ENCODE data around the gene SLC6A7.
A peak's percentile ranks its signal among the peaks of the same experiment; 100 is the strongest.

The SLC6A7 gene

GRCh38 chr5:150173161-150173560, 16.7 kb upstream of the SLC6A7 start (continued):
- TF ChIP-seq PRDM2 (tag by site-specific recombination; IDR thresholded peaks at IDR 0.05; ENCODE audit: borderline replicate concordance) = no peak

- ChIA-PET CTCF (interaction anchor here (0.6 to 2.6 kb wide), 6 partner anchors 10 to 188 kb away, joined by 3 to 20 read pairs (median 3); no protein-coding TSS in a partner anchor), POLR2A (no interaction called here)
- no peaks in the 10 kb centered on the region for H3K9me3 ChIP-seq (ENCODE audit: control insufficient read depth, insufficient read depth, low read depth, low read length)
- no peak overlapping the region for H3K4me3 ChIP-seq (ENCODE audit: low read depth, low read length)
- TF ChIP-seq ZSCAN5A (tag by site-specific recombination; IDR thresholded peaks at IDR 0.05) (no peak), ZFHX2 (tag by site-specific recombination; conservative IDR thresholded peaks at IDR 0.05) (peak; percentile 46)
- H3K36me3 ChIP-seq (ENCODE audit: control insufficient read depth in 2 of 2, insufficient read depth in 1 of 2, low read length in 2 of 2) = no peaks in the 10 kb centered on the region
- no peaks in the 10 kb centered on the region for H3K4me1 ChIP-seq (ENCODE audit: control insufficient read depth, insufficient read depth, low read length)
- H3K27ac ChIP-seq (ENCODE audit: extremely low read depth, low read depth, low read length) = no peak overlapping the region
Observed at GRCh38 chr5:150174285-150174684, 15.6 kb upstream of the SLC6A7 start.

GRCh38 chr5:150175076-150175475, 14.8 kb upstream of the SLC6A7 start:
- ChIA-PET CTCF (interaction anchor here (0.7 to 2.6 kb wide), 8 partner anchors 9 to 340 kb away, joined by 3 to 20 read pairs (median 3); no protein-coding TSS in a partner anchor), POLR2A (interaction anchor here (1.2 kb wide), 1 partner anchor 20 kb away, joined by 3 read pairs; no protein-coding TSS in a partner anchor)
- TF ChIP-seq ZNF112 (tag by site-specific recombination; IDR thresholded peaks at IDR 0.05) (no peak), ZFP69B (tag by site-specific recombination; IDR thresholded peaks at IDR 0.05) (no peak), ZNF768 (tag by site-specific recombination; IDR thresholded peaks at IDR 0.05) (no peak), ZNF513 (tag by site-specific recombination; IDR thresholded peaks at IDR 0.05) (peak; percentile 27; the same call in 1 of the 2 replicates), KLF8 (tag by site-specific recombination; IDR thresholded peaks at IDR 0.05) (no peak), ZNF776 (tag by site-specific recombination; IDR thresholded peaks at IDR 0.05; ENCODE audit: borderline replicate concordance) (no peak)

GRCh38 chr5:150175536-150175935, 14.3 kb upstream of the SLC6A7 start:
- POLR2A ChIA-PET = interaction anchor here (1.2 kb wide), 1 partner anchor 19 kb away, joined by 3 read pairs; no protein-coding TSS in a partner anchor
- Histone ChIP-seq H3K36me3 (ENCODE audit: control insufficient read depth in 2 of 2, insufficient read depth in 1 of 2, low read length in 2 of 2) (no peaks in the 10 kb centered on the region), H3K4me1 (ENCODE audit: control insufficient read depth, insufficient read depth, low read length) (no peaks in the 10 kb centered on the region), H3K27ac (ENCODE audit: extremely low read depth, low read depth, low read length) (no peak overlapping the region), H3K4me3 (ENCODE audit: low read depth, low read length) (no peak overlapping the region), H3K9me3 (ENCODE audit: control insufficient read depth, insufficient read depth, low read depth, low read length) (no peaks in the 10 kb centered on the region)
- CTCF ChIA-PET = interaction anchor here (0.6 to 2.6 kb wide), 13 partner anchors 9 to 341 kb away, joined by 3 to 20 read pairs (median 3); no protein-coding TSS in a partner anchor
- TF ChIP-seq ZBTB17 (tag by site-specific recombination; IDR thresholded peaks at IDR 0.05) = 0 out of 2 replicates have a peak, but pooled peaks have one; percentile 30
- TF ChIP-seq ZNF747 (tag by site-specific recombination; IDR thresholded peaks at IDR 0.05) = no peak
- no peak for TF ChIP-seq ZNF626 (tag by site-specific recombination; IDR thresholded peaks at IDR 0.05)
- TF ChIP-seq ZNF664 (tag by site-specific recombination; IDR thresholded peaks at IDR 0.05) = no peak
- no peak for TF ChIP-seq ZNF121 (tag by site-specific recombination; IDR thresholded peaks at IDR 0.05)
- no peak for TF ChIP-seq ZXDB (tag by site-specific recombination; IDR thresholded peaks at IDR 0.05)
- no peak for TF ChIP-seq HOXD13 (CRISPR knock-in tag; IDR thresholded peaks at IDR 0.05; ENCODE audit: borderline replicate concordance)
- TF ChIP-seq CTCF (tag by site-specific recombination; IDR thresholded peaks at IDR 0.05) = peak; percentile 61
- no peak for TF ChIP-seq SETDB1 (IDR thresholded peaks at IDR 0.05; ENCODE audit: insufficient read length, low read length)
- TF ChIP-seq GLIS2 (tag by site-specific recombination; IDR thresholded peaks at IDR 0.05) = no peak
- no peak for TF ChIP-seq ZNF837 (tag by site-specific recombination; IDR thresholded peaks at IDR 0.05)

More at GRCh38 chr5:150175076-150175475, 14.8 kb upstream of the SLC6A7 start:
- Histone ChIP-seq H3K4me1 (ENCODE audit: control insufficient read depth, insufficient read depth, low read length) (no peaks in the 10 kb centered on the region), H3K36me3 (ENCODE audit: control insufficient read depth in 2 of 2, insufficient read depth in 1 of 2, low read length in 2 of 2) (no peaks in the 10 kb centered on the region), H3K4me3 (ENCODE audit: low read depth, low read length) (no peak overlapping the region), H3K27ac (ENCODE audit: extremely low read depth, low read depth, low read length) (no peak overlapping the region), H3K9me3 (ENCODE audit: control insufficient read depth, insufficient read depth, low read depth, low read length) (no peaks in the 10 kb centered on the region)

All from HEK293 (cell line).